Stomach (tissue), 9 donors: ENCODE measurements around the gene DYNLT1. TPM values are rescaled to one million over a fixed set of nuclear protein-coding genes. Genes with fewer than 3 reads are reported as not detected.
"Not testable (repeated sequence)": the region's sequence is repeated elsewhere in the genome, so short reads cannot be mapped to it uniquely, and the experiment has no call there.

Source experiments
- DNase-seq, 2 donors: peaks; one replicate each; pipeline versions ENCODE4 v3.0.0 to v3.0.0-alpha.2; 2013 to 2019
- H3K27ac ChIP-seq, 5 donors: fragments of 200-600 bp in 4 of 5; sonication (generic) in 4 of 5; one replicate each; pipeline ENCODE4 v1.5.1; 2013 to 2019; ENCODE audit warnings: mild to moderate bottlenecking in 1 of 5, moderate library complexity in 1 of 5
- H3K27me3 ChIP-seq, 3 donors: fragments of 200-600 bp; sonication (generic); one replicate each; pipeline ENCODE4 v1.5.1; 2017 to 2019; ENCODE audit warnings: mixed run types in 1 of 3
- H3K36me3 ChIP-seq, 4 donors: fragments of 200-600 bp; sonication (generic); 1 replicate in 3 of 4; 2 replicates in 1 of 4; pipeline ENCODE4 v1.5.1; 2016 to 2019
- H3K4me1 ChIP-seq, 4 donors: fragments of 200-600 bp; sonication (generic); one replicate each; pipeline ENCODE4 v1.5.1; 2016 to 2019
- H3K4me3 ChIP-seq, 4 donors: fragments of 200-600 bp; sonication (generic) in 3 of 4; one replicate each; pipeline ENCODE4 v1.5.1; 2016 to 2019; ENCODE audit warnings: mild to moderate bottlenecking in 1 of 4
- H3K9me3 ChIP-seq, 4 donors: fragments of 200-600 bp; sonication (generic); one replicate each; pipeline ENCODE4 v1.5.1; 2016 to 2019
- EP300 ChIP-seq: sonication (generic); formaldehyde crosslinking; IDR thresholded peaks from one replicate; pipeline ENCODE4 v1.6.1; 2017; ENCODE audit warnings: antibody characterized with exemption
- POLR2A ChIP-seq, 4 donors: fragments of 450-650 bp; IDR thresholded peaks; one replicate each; pipeline ENCODE4 v1.6.1; 2016; ENCODE audit warnings: antibody characterized with exemption in 4 of 4, control low read depth in 2 of 4, mild to moderate bottlenecking in 1 of 4, moderate library complexity in 1 of 4
- POLR2AphosphoS5 ChIP-seq, 3 donors: sonication (generic); formaldehyde crosslinking; IDR thresholded peaks; one replicate each; pipeline ENCODE4 v1.6.1; 2016; ENCODE audit warnings: antibody characterized with exemption in 3 of 3
- WGBS, 5 donors: extraction: QIAGEN DNeasy Blood & Tissue Kit in 3 of 5; methylation state at CpG; one replicate each; pipeline versions ENCODE4 v1.1.5 to v1.1.7; 2013 to 2018; 5-methylcytosine and 5-hydroxymethylcytosine counted together
- intact Hi-C: fragments of 100-400 bp; cut with DNase I; formaldehyde crosslinking; loops from one replicate; pipeline ENCODE4 v1.15.1; 2023; ENCODE audit warnings: low total_unique reads
- polyA plus RNA-seq, 3 donors: library from polyadenylated mRNA; stranded (reverse); fragments of 200-250 nt; gene quantifications; one replicate each; pipeline ENCODE4 v1.2.3, GENCODE V29; 2013
- total RNA-seq, 5 donors: library from RNA; depleted of rRNA; stranded (reverse); fragments of >200 nt; gene quantifications; one replicate each; pipeline versions ENCODE4 v1.1.0 to v1.2.3, GENCODE V29; 2014 to 2016
- TF ChIP-seq, protein P1 (sequence below), 7 experiments: fragments of 450-650 bp in 4 of 7; fragments of 200-600 bp in 3 of 7; sonication (generic) in 3 of 7; IDR thresholded peaks; one replicate each; pipeline ENCODE4 v1.5.1; 2016 to 2019; ENCODE audit warnings: antibody characterized with exemption in 7 of 7, control low read depth in 2 of 7, mild to moderate bottlenecking in 1 of 7
- donor health status: healthy with polysubstance abuse.
- donor health status: Bipolar disorder and iron deficiency.
- donor health status: healthy.

The DYNLT1 gene
- total and polyA plus RNA-seq, 8 donors = 5.8 to 294 (median 144) TPM

DNA sequence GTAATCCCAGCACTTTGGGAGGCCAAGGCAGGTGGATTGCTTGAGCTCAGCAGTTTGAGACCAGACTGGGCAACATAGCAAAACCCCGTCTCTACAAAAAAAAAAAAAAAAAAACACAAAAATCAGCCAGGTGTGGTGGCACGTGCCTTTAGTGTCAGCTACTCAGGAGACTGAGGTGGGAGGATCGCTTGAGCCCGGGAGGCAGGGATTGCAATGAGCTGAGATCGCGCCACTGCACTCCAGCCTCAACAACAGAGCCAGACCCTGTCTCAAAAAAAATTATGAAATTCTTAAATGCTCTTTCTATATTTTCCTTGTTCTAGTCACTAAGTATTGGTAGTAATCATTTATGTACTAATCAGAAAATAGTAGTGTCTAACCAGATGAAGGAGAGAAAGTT is 35.9 kb upstream of the DYNLT1 start:
- TF ChIP-seq POLR2A (IDR thresholded peaks at IDR 0.05) = no peak
- TF ChIP-seq, protein P1, sequence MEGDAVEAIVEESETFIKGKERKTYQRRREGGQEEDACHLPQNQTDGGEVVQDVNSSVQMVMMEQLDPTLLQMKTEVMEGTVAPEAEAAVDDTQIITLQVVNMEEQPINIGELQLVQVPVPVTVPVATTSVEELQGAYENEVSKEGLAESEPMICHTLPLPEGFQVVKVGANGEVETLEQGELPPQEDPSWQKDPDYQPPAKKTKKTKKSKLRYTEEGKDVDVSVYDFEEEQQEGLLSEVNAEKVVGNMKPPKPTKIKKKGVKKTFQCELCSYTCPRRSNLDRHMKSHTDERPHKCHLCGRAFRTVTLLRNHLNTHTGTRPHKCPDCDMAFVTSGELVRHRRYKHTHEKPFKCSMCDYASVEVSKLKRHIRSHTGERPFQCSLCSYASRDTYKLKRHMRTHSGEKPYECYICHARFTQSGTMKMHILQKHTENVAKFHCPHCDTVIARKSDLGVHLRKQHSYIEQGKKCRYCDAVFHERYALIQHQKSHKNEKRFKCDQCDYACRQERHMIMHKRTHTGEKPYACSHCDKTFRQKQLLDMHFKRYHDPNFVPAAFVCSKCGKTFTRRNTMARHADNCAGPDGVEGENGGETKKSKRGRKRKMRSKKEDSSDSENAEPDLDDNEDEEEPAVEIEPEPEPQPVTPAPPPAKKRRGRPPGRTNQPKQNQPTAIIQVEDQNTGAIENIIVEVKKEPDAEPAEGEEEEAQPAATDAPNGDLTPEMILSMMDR (IDR thresholded peaks at IDR 0.05) = no peak
- no peak for TF ChIP-seq POLR2AphosphoS5 (IDR thresholded peaks at IDR 0.05)
- no peak for TF ChIP-seq EP300
- no peak for DNase-seq
- Histone ChIP-seq H3K36me3 (no peaks in the 10 kb centered on the region), H3K27me3 (no peaks in the 10 kb centered on the region), H3K9me3 (no peaks in the 10 kb centered on the region), H3K4me3 (no peak overlapping the region), H3K4me1 (peaks cover 0 to 13% (median 3%) of the 10 kb centered on the region in 4 donors), H3K27ac (no peak overlapping the region)
- intact Hi-C loops = no loop called here
- 88 to 94% (median 92%) methylated on average over 6 of the region's 6 CpGs for whole genome bisulfite sequencing, 5 donors

- DNase-seq = no peak
- H3K27me3 ChIP-seq = no peaks in the 10 kb centered on the region
- H3K27ac ChIP-seq = no peak overlapping the region
- H3K36me3 ChIP-seq = no peaks in the 10 kb centered on the region
- H3K4me3 ChIP-seq = no peak overlapping the region
- intact Hi-C loops = no loop called here
- 90 to 99% (median 94%) methylated on average over 2 of the region's 2 CpGs for WGBS, 5 donors
- no peak for TF ChIP-seq POLR2A (IDR thresholded peaks at IDR 0.05)
- TF ChIP-seq POLR2AphosphoS5 (IDR thresholded peaks at IDR 0.05) = no peak
- TF ChIP-seq EP300 = no peak
- TF ChIP-seq, protein P1 (IDR thresholded peaks at IDR 0.05) = no peak
- peaks cover 0 to 8% (median 2%) of the 10 kb centered on the region in 4 donors for H3K4me1 ChIP-seq
- no peaks in the 10 kb centered on the region for H3K9me3 ChIP-seq
Observed at GRCh38 chr6:158680015-158680414, 35.5 kb upstream of the DYNLT1 start.

GRCh38 chr6:158677906-158678578 is 33.5 kb upstream of the DYNLT1 start:
- no peak overlapping the region for H3K27ac ChIP-seq
- H3K36me3 ChIP-seq = no peaks in the 10 kb centered on the region
- H3K4me3 ChIP-seq = no peak overlapping the region
- no peaks in the 10 kb centered on the region for H3K4me1 ChIP-seq
- H3K9me3 ChIP-seq = no peaks in the 10 kb centered on the region
- WGBS, 5 donors = 80 to 90% (median 88%) methylated on average over 11 of the region's 11 CpGs
- DNase-seq = no peak
- H3K27me3 ChIP-seq = no peaks in the 10 kb centered on the region
- intact Hi-C loops = no loop called here
- TF ChIP-seq, protein P1 (IDR thresholded peaks at IDR 0.05) = no peak
- TF ChIP-seq POLR2AphosphoS5 (IDR thresholded peaks at IDR 0.05) (no peak), POLR2A (IDR thresholded peaks at IDR 0.05) (no peak), EP300 (no peak)

DNA sequence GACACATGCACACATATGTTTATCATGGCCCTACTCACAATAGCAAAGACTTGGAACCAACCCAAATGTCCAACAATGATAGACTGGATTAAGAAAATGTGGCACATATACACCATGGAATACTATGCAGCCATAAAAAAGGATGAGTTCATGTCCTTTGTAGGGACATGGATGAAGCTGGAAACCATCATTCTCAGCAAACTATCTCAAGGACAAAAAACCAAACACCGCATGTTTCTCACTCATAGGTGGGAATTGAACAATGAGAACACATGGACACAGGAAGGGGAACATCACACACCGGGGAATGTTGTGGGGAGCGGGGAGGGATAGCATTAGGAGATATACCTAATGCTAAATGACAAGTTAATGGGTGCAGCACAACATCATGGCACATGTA is 32.6 kb upstream of the DYNLT1 start:
- WGBS, 5 donors = 93 to 99% (median 97%) methylated on average over 3 of the region's 3 CpGs

More for the DNA sequence above, 32.6 kb upstream of the DYNLT1 start:
- H3K9me3 ChIP-seq, H3K4me1 ChIP-seq, H3K27ac ChIP-seq, H3K36me3 ChIP-seq, intact Hi-C loops, H3K27me3 ChIP-seq, H3K4me3 ChIP-seq, DNase-seq: not testable (repeated sequence)
